ENCODE measurements around the gene RTKN. TPM values are rescaled to one million over a fixed set of nuclear protein-coding genes. Genes with fewer than 3 reads are reported as not detected.

RTKN gene
- total and polyA plus RNA-seq, 2 of the 13 experiments (the other 11 are each of a cell fraction or from before 2014, with no cell fraction given) = 159 to 166 TPM

DNA sequence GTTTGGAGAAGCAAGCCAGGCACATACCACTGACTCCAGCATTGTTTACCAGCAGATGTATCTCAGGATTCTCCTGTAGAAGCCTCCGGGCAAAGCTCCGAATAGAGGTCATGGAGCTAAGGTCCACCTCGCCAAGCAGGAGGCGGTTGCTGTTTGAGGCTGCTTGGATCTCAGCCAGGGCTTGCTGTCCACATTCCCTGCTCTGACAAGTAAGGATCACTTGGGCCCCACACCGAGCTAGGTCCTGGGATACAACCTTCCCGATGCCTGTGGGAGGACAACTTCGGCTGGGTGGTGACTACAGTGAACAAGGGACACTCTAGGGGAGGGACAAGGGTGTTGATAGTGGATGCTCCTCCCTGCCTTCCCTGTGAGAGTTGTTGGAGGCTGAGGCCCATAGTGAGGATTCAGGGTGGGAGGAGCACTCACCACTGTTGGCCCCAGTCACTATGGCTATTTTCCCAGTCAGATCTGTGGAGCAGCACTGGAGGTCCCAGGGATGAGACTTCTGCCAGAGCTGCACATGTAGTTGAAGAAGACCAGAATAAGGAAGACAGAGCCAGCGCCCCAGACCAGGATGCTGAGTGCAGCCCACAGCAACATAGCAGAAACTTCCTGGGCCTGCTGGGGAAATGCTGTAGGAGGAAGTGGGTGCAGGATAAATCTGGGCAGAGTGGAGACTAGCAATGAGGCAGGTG, 28.6 kb downstream of the RTKN start (continued):
- TF ChIP-seq, protein P1, sequence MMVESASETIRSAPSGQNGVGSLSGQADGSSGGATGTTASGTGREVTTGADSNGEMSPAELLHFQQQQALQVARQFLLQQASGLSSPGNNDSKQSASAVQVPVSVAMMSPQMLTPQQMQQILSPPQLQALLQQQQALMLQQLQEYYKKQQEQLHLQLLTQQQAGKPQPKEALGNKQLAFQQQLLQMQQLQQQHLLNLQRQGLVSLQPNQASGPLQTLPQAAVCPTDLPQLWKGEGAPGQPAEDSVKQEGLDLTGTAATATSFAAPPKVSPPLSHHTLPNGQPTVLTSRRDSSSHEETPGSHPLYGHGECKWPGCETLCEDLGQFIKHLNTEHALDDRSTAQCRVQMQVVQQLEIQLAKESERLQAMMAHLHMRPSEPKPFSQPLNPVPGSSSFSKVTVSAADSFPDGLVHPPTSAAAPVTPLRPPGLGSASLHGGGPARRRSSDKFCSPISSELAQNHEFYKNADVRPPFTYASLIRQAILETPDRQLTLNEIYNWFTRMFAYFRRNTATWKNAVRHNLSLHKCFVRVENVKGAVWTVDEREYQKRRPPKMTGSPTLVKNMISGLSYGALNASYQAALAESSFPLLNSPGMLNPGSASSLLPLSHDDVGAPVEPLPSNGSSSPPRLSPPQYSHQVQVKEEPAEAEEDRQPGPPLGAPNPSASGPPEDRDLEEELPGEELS (CRISPR knock-in tag; IDR thresholded peaks at IDR 0.05) = peak; percentile 75
- TF ChIP-seq, protein P2, sequence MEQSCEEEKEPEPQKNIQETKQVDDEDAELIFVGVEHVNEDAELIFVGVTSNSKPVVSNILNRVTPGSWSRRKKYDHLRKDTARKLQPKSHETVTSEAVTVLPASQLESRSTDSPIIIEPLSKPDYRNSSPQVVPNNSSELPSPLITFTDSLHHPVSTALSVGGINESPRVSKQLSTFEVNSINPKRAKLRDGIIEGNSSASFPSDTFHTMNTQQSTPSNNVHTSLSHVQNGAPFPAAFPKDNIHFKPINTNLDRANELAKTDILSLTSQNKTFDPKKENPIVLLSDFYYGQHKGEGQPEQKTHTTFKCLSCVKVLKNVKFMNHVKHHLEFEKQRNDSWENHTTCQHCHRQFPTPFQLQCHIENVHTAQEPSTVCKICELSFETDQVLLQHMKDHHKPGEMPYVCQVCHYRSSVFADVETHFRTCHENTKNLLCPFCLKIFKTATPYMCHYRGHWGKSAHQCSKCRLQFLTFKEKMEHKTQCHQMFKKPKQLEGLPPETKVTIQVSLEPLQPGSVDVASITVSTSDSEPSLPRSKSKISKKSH (CRISPR knock-in tag; IDR thresholded peaks at IDR 0.05; ENCODE audit: borderline replicate concordance) = no peak
- TF ChIP-seq ZMYM4 (CRISPR knock-in tag; IDR thresholded peaks at IDR 0.05) (peak; percentile 42; the same call in 1 of the 2 replicates), ZNF143 (CRISPR knock-in tag; IDR thresholded peaks at IDR 0.05) (no peak), WIZ (CRISPR knock-in tag; IDR thresholded peaks at IDR 0.05) (no peak), ZNF598 (CRISPR knock-in tag; IDR thresholded peaks at IDR 0.05; ENCODE audit: borderline replicate concordance) (0 out of 2 replicates have a peak, but pooled peaks have one; percentile 31), ELF3 (CRISPR knock-in tag; IDR thresholded peaks at IDR 0.05) (0 out of 2 replicates have a peak, but pooled peaks have one; percentile 42), TARDBP (CRISPR knock-in tag; IDR thresholded peaks at IDR 0.05) (no peak), FOXC1 (CRISPR knock-in tag; IDR thresholded peaks at IDR 0.05; ENCODE audit: borderline replicate concordance) (peak; percentile 45; the same call in 1 of the 2 replicates), MED1 (CRISPR knock-in tag; IDR thresholded peaks at IDR 0.05) (peak; percentile 25; the same call in 1 of the 2 replicates), ZNF263 (CRISPR knock-in tag; IDR thresholded peaks at IDR 0.05) (peak; percentile 97), JUNB (CRISPR knock-in tag; IDR thresholded peaks at IDR 0.05; ENCODE audit: borderline replicate concordance) (no peak), ZFP41 (CRISPR knock-in tag; IDR thresholded peaks at IDR 0.05; ENCODE audit: borderline replicate concordance) (no peak), ZNF253 (CRISPR knock-in tag; IDR thresholded peaks at IDR 0.05; ENCODE audit: borderline replicate concordance) (no peak), ZNF883 (CRISPR knock-in tag; IDR thresholded peaks at IDR 0.05; ENCODE audit: not compliant biosample characterization) (peak; percentile 59), SUZ12 (IDR thresholded peaks at IDR 0.05; ENCODE audit: low read depth, low read length) (no peak)
- TF ChIP-seq, protein P3, sequence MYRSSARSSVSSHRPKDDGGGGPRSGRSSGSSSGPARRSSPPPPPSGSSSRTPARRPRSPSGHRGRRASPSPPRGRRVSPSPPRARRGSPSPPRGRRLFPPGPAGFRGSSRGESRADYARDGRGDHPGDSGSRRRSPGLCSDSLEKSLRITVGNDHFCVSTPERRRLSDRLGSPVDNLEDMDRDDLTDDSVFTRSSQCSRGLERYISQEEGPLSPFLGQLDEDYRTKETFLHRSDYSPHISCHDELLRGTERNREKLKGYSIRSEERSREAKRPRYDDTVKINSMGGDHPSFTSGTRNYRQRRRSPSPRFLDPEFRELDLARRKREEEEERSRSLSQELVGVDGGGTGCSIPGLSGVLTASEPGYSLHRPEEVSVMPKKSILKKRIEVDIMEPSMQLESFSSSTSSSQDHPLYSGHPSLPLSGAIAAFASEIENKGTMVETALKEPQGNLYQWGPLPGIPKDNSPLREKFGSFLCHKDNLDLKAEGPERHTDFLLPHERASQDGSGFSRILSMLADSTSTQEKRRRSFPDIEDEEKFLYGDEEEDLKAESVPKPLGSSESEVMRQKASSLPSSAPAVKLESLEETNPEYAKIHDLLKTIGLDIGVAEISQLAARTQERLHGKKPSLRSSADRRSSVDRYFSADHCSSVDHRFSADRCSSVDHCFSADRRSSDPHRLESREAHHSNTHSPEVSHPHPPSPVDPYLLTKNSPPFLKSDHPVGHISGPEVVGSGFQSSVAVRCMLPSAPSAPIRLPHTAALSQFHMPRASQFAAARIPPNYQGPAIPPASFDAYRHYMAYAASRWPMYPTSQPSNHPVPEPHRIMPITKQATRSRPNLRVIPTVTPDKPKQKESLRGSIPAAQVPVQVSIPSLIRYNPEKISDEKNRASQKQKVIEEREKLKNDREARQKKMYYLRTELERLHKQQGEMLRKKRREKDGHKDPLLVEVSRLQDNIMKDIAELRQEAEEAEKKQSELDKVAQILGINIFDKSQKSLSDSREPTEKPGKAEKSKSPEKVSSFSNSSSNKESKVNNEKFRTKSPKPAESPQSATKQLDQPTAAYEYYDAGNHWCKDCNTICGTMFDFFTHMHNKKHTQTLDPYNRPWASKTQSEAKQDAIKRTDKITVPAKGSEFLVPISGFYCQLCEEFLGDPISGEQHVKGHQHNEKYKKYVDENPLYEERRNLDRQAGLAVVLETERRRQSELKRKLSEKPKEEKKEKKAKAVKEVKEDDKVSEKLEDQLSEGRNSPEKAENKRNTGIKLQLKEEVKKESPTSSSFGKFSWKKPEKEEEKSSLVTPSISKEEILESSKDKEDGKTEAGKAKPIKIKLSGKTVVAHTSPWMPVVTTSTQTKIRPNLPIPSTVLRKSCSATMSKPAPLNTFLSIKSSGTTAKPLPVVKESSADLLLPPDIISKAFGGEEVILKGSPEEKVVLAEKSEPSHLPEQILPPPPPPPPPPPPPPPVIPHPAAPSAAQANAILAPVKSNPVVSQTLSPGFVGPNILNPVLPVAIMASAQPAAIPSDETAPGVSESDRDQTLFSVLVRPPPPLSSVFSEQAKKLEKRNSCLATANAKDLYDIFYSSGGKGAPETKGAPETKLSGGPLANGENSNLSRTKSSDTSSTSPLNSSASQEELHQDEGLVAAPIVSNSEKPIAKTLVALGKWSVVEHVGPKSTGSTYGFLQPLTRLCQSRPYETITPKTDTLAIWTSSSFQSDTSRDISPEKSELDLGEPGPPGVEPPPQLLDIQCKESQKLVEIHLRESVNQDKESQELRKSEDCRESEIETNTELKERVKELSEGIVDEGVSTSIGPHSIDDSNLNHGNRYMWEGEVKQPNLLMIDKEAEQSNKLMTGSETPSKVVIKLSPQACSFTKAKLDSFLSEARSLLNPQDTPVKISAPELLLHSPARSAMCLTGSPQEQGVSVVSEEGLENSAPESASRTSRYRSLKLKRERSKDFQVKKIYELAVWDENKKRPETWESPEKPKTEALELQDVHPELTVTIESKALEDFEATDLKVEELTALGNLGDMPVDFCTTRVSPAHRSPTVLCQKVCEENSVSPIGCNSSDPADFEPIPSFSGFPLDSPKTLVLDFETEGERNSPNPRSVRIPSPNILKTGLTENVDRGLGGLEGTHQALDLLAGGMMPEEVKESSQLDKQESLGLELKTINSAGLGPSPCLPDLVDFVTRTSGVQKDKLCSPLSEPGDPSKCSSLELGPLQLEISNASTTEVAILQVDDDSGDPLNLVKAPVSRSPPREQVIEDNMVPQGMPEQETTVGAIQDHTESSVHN (CRISPR knock-in tag; IDR thresholded peaks at IDR 0.05) = no peak
